ENCODE results near the gene TMEM229A. TPM values are rescaled to one million over a fixed set of nuclear protein-coding genes. Genes with fewer than 3 reads are reported as not detected.

Gene TMEM229A
- polyA plus RNA-seq, 1 donor from 2014 or later, result 0.31 TPM

GRCh38 chr7:124062171-124062570, 29.3 kb upstream of the TMEM229A start:
- no peaks in the 10 kb centered on the region for H3K9me3 ChIP-seq (ENCODE audit: low read length)
- H4K20me1 ChIP-seq (ENCODE audit: insufficient read depth), result no peaks in the 10 kb centered on the region
- H3K27me3 ChIP-seq (ENCODE audit: insufficient read depth, low read depth, low read length), result no peaks in the 10 kb centered on the region
- TF ChIP-seq EP300 (conservative IDR thresholded peaks at IDR 0.05; ENCODE audit: poor library complexity, severe bottlenecking), result no peak
- TF ChIP-seq MXI1 (conservative IDR thresholded peaks at IDR 0.05; ENCODE audit: poor library complexity, severe bottlenecking), result no peak
- no peaks in the 10 kb centered on the region for H3F3A ChIP-seq (ENCODE audit: insufficient read depth, low read length, poor library complexity, severe bottlenecking)
- no peaks in the 10 kb centered on the region for H3K79me2 ChIP-seq (replicated peaks; ENCODE audit: insufficient read depth, low read length)
- no peak overlapping the region for H2AFZ ChIP-seq (ENCODE audit: low read depth, low read length)
- H3K9me2 ChIP-seq (ENCODE audit: insufficient read depth, low read length), result no peaks in the 10 kb centered on the region
- no peak overlapping the region for H3K9ac ChIP-seq (ENCODE audit: low read length)
- no peaks in the 10 kb centered on the region for H3K36me3 ChIP-seq (ENCODE audit: insufficient read depth, low read length)
- H3K4me2 ChIP-seq (ENCODE audit: low read length), result no peak overlapping the region
- H3K27ac ChIP-seq (ENCODE audit: low read length), result no peak overlapping the region
- no peak overlapping the region for H3K4me3 ChIP-seq (ENCODE audit: low read length)

GRCh38 chr7:124060528-124060927, 27.7 kb upstream of the TMEM229A start:
- H4K20me1 ChIP-seq (ENCODE audit: insufficient read depth), result no peaks in the 10 kb centered on the region
- TF ChIP-seq SMC3 (conservative IDR thresholded peaks at IDR 0.05; ENCODE audit: poor library complexity) (no peak), EP300 (conservative IDR thresholded peaks at IDR 0.05; ENCODE audit: poor library complexity, severe bottlenecking) (no peak), REST (IDR thresholded peaks at IDR 0.05; ENCODE audit: borderline replicate concordance) (no peak), EZH2 (IDR thresholded peaks at IDR 0.05; ENCODE audit: borderline replicate concordance, insufficient read depth, low read length, poor library complexity, severe bottlenecking) (no peak), POLR2AphosphoS5 (IDR thresholded peaks at IDR 0.05) (no peak), RAD21 (conservative IDR thresholded peaks at IDR 0.05) (no peak), MXI1 (conservative IDR thresholded peaks at IDR 0.05; ENCODE audit: poor library complexity, severe bottlenecking) (no peak), CTCF (IDR thresholded peaks at IDR 0.05; ENCODE audit: poor library complexity, severe bottlenecking) (no peak), TAF1 (IDR thresholded peaks at IDR 0.05; ENCODE audit: low read depth) (no peak)
- H3K79me2 ChIP-seq (replicated peaks; ENCODE audit: insufficient read depth, low read length), result no peaks in the 10 kb centered on the region
- H3K4me2 ChIP-seq (ENCODE audit: low read length), result no peak overlapping the region
- no peaks in the 10 kb centered on the region for H3K9me3 ChIP-seq (ENCODE audit: low read length)
- H3F3A ChIP-seq (ENCODE audit: insufficient read depth, low read length, poor library complexity, severe bottlenecking), result no peaks in the 10 kb centered on the region
- H3K27ac ChIP-seq (ENCODE audit: low read length), result no peak overlapping the region
- H3K36me3 ChIP-seq (ENCODE audit: insufficient read depth, low read length), result no peaks in the 10 kb centered on the region
- no peaks in the 10 kb centered on the region for H3K27me3 ChIP-seq (ENCODE audit: insufficient read depth, low read depth, low read length)
- no peaks in the 10 kb centered on the region for H3K9me2 ChIP-seq (ENCODE audit: insufficient read depth, low read length)
- H3K9ac ChIP-seq (ENCODE audit: low read length), result no peak overlapping the region
- H3K4me3 ChIP-seq (ENCODE audit: low read length), result no peak overlapping the region
- H2AFZ ChIP-seq (ENCODE audit: low read depth, low read length), result no peak overlapping the region

- Histone ChIP-seq H3K9me2 (ENCODE audit: insufficient read depth, low read length) (no peaks in the 10 kb centered on the region), H3K36me3 (ENCODE audit: insufficient read depth, low read length) (no peaks in the 10 kb centered on the region), H3F3A (ENCODE audit: insufficient read depth, low read length, poor library complexity, severe bottlenecking) (no peaks in the 10 kb centered on the region), H3K9ac (ENCODE audit: low read length) (no peak overlapping the region), H3K79me2 (replicated peaks; ENCODE audit: insufficient read depth, low read length) (no peaks in the 10 kb centered on the region), H3K27me3 (ENCODE audit: insufficient read depth, low read depth, low read length) (no peaks in the 10 kb centered on the region), H4K20me1 (ENCODE audit: insufficient read depth) (no peaks in the 10 kb centered on the region), H3K4me3 (ENCODE audit: low read length) (no peak overlapping the region), H3K27ac (ENCODE audit: low read length) (no peak overlapping the region), H3K9me3 (ENCODE audit: low read length) (no peaks in the 10 kb centered on the region), H3K4me2 (ENCODE audit: low read length) (no peak overlapping the region), H2AFZ (ENCODE audit: low read depth, low read length) (no peak overlapping the region)
- no peak for TF ChIP-seq MXI1 (conservative IDR thresholded peaks at IDR 0.05; ENCODE audit: poor library complexity, severe bottlenecking)
- no peak for TF ChIP-seq SMC3 (conservative IDR thresholded peaks at IDR 0.05; ENCODE audit: poor library complexity)
- no peak for TF ChIP-seq RAD21 (conservative IDR thresholded peaks at IDR 0.05)
Measured at GRCh38 chr7:124059375-124059774, 26.5 kb upstream of the TMEM229A start.
